GM18499 (cell line): ENCODE measurements around the gene KRTAP4-16.
"Not testable (repeated sequence)": the region's sequence is repeated elsewhere in the genome, so short reads cannot be mapped to it uniquely, and the experiment has no call there.

Experiments
- ATAC-seq: cut with Tn5 transposase; IDR thresholded peaks from one replicate; pipeline ENCODE4 v1.9.1; 2021; ENCODE audit warnings: moderate number of reproducible peaks; ENCODE audit not compliant: insufficient read depth, unreplicated experiment

Gene KRTAP4-16

DNA sequence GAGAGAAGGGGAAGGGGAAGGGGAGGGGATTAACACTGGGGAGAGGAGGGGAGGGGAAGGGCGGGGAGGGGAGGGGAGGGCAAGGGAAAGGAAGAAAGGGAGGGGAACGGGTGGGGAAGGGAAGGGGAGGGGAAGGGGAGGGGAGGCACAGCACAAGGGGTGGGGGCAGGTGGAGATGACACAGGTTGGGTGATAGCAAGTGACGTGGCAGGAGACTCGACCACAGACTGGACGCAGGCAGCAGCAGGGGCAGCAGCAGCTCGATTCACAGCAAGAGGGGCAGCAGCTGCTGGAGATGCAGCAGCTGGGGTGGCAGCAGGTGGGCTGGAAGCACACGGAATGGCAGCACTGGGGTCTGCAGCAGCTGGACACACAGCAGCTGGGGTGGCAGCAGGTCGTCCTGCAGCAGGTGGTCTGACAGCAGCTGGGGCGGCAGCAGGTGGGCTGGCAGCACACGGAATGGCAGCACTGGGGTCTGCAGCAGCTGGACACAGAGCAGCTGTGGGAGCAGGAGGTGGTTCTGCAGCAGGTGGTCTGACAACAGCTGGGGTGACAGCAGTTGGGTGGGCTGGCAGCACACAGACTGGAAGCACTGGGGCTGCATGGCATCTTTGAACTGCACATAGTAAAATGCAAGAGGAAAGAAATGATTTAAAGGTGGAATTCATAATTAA, at the start of gene KRTAP4-16:
KRTAP4-16 (minus strand) TSS at position 624 of the 674 bp plus-strand sequence; CDS start at position 624, 0 bp downstream.
- no peak for ATAC-seq

DNA sequence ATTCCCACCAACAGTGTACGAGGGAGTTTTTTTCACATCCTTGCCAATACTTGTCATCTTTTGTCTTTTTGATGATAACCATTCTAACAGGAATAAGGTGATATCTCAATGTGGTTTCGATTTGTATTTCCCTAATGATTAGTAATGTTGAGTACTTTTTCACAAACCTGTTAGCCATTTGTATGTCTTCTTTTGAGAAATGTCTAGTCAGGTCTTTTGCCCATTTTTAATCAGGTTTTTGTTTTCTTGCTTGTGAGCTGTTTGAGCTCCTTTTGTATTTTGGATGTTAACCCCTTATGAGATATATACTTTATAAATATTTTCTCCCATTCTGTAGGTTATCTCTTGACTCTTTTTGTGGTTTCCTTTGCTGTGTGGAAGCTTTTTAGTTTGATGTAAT, 49.5 kb upstream of the KRTAP4-16 start:
- no peak for ATAC-seq

DNA sequence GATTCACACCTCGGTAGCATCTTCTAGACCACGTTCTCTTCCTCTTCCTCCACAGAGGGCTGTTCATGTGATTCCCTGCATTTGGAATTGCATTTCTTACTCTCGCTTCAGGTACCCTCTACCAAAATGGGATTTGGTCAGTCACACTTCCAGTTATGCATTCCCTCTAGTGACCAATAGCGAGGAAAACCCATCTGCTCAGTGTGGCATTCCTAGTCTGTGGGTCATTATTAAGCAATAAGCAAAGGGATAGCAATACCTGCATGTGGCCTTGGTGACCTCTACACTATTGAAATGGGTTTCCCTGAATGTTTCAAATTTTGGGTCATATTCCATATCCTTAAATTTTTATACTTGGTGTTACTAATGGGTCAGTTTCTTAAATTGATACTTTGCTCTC, 48.0 kb upstream of the KRTAP4-16 start:
- ATAC-seq, result no peak

DNA sequence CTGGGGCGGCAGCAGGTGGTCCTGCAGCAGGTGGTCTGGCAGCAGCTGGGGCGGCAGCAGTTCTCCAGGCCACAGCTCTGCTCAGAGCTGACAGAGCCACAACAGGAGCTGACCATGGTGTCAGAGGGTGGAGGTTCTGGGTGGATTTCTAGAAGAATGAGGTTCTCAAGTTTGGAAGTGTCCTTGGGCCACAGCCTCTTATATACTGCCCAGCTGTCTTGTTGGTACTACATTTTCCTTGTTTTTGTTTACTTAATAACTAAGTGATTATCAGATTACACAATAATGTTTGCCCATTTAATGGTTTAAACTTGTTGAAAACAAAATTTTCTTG, 47.6 kb upstream of the KRTAP4-16 start, which contains the start of gene KRTAP4-5:
KRTAP4-5 (minus strand) TSS at position 174 of the 334 bp plus-strand sequence; CDS start at position 116, 58 bp downstream.
- ATAC-seq, result no peak

DNA sequence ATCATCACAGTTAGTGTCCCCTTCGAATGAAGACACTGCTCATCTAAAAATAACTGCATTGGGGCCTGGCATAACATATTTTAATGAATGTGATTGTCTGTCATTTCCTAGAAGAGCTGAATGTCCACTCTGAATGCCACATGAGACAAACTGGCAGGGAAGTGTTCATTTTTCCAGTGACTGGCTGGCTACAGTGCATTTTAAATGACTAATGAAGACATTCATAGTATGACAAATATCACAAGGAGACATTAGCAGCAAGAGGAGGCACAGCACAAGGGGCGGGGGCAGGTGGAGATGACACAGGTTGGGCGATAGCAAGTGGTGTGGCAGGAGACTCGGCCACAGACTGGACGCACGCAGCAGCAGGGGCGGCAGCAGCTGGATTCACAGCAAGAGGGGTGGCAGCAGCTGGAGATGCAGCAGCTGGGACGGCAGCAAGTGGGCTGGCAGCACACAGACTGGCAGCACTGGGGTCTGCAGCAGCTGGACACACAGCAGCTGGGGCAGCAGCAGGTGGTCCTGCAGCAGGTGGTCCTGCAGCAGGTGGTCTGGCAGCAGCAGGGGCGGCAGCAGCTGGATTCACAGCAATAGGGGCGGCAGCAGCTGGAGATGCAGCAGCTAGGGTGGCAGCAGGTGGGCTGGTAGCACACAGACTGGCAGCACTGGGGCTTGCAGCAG, 47.1 kb upstream of the KRTAP4-16 start:
- ATAC-seq, result not testable (repeated sequence)

DNA sequence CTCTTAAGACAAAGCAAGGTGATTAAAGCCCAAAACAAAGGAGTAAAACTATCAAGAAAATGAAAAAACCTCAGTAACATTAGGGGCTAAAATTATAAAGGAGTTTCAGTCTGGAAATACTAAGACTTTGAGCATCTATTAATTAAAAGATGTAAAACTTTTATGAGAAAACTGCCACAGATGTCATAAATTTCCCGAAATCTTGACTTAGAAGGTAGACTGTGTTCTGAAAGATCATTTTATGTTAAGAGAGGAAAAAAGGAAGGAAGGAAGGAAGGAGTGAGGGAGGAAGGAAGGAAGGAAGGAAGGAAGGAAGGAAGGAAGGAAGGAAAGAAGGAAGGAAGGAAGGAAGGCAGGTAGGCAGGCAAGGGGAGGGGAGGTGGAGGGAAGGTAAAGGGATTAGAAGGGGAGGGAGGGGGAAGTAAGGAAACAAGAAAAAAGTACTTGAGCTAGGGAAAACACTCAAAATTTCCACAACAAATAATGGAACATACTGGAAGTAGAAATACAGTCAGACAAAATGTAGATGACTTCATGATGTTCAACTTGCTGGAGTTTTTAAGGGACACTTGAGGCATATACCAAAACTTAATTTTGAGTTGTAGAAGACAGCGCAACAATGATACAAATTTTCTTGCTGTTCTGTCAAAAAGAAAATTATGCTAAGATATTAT, 45.7 kb upstream of the KRTAP4-16 start:
- ATAC-seq, result no peak

DNA sequence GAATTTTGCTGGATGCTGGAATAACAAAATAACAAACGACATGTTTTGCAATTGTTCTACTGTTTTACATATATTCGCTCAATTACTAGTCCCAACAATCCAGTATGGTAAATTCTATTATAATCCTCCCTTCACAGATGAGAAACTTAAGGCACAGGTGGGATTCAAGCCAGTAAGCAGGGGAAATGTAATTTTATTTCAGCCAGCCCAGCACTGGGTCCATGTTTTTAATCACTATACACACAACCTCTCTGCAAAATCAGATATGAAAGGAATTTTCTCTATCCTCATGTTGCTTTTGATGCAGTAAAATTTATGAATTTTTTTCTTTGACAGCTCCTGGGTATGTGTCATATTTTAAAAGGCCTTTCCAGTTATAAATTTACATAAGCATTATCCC, 43.3 kb upstream of the KRTAP4-16 start:
- ATAC-seq, result no peak

DNA sequence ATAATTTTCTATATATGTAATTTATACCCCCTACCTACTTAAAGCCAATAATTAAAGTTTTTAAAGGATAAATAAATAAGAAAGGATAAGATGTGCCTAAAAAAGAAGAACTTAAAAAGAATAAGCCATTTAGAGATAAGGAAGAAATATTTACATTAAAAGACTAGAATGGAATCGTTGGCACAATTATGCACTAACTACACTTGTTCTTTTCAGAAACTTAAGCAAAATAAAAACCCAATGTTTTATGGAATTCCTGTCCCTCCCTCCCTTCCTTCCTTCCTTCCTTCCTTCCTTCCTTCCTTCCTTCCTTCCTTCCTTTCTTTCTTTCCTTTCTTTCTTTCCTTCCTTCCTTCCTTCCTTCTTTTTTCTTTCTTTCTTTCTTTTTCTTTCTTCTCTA, 42.8 kb upstream of the KRTAP4-16 start:
- no peak for ATAC-seq

DNA sequence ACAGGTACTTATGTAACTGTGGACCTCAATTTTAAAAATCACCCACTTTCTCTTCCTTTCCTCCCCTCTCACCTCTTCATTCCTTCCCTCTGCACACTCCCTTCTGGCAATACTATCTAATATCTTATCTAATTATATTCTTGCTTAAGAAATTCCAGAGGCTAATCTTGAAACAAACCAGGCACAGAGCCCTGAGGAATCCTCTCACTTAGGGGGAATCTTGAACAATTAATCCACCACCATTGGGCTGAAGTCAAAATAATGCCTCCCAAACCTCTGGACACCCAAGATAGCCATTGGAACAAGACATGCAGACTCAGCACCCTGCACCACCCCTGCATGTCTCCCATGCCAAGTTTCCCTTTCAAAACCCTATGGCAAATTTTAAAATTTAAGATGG, 39.4 kb upstream of the KRTAP4-16 start:
- no peak for ATAC-seq

DNA sequence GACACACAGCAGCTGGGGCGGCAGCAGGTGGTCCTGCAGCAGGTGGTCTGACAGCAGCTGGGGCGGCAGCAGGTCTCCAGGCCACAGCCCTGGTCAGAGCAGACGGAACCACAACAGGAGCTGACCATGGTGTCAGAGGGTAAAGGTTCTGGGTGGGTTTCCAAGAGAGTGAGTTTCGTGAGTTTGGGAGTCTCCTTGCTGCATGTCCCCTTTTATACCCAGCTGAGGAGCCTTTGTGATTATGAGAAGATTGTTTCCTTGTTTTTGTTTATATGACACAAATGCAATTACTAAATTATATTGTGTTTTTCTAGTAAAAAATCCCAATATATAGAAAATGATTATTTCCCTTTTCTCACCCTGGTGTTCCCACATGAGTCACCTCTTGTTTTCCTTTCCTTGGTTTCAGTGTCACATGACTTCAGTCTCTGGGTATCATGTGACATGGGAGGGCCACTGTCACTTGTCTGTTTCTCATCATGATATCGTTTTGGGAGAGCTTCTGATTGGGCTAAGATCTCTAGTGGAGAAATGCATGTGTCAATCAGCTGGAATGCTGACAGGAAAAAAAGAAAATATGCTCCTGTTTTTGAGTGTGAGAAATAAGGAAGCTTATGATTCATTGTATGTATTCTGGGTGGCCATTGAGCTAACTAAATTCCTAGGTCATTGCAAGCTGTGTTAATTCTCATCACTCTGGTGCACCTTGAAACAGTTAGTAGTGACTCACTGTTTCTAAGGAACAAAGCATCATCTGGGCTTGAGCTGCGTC, 38.5 kb upstream of the KRTAP4-16 start, which contains the start of gene KRTAP4-6:
KRTAP4-6 (minus strand) TSS at position 185 of the 772 bp plus-strand sequence; CDS start at position 128, 57 bp downstream.
- no peak for ATAC-seq

DNA sequence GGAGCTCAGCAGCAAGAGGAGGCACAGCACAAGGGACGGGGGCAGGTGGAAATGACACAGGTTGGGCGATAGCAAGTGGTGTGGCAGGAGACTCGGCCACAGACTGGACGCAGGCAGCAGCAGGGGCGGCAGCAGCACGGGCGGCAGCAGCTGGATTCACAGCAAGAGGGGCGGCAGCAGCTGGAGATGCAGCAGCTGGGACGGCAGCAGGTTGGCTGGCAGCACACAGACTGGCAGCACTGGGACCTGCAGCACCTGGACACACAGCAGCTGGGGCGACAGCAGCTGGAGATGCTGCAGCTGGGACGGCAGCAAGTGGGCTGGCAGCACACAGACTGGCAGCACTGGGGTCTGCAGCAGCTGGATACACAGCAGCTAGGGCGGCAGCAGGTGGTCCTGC, 37.9 kb upstream of the KRTAP4-16 start:
- ATAC-seq, result not testable (repeated sequence)

DNA sequence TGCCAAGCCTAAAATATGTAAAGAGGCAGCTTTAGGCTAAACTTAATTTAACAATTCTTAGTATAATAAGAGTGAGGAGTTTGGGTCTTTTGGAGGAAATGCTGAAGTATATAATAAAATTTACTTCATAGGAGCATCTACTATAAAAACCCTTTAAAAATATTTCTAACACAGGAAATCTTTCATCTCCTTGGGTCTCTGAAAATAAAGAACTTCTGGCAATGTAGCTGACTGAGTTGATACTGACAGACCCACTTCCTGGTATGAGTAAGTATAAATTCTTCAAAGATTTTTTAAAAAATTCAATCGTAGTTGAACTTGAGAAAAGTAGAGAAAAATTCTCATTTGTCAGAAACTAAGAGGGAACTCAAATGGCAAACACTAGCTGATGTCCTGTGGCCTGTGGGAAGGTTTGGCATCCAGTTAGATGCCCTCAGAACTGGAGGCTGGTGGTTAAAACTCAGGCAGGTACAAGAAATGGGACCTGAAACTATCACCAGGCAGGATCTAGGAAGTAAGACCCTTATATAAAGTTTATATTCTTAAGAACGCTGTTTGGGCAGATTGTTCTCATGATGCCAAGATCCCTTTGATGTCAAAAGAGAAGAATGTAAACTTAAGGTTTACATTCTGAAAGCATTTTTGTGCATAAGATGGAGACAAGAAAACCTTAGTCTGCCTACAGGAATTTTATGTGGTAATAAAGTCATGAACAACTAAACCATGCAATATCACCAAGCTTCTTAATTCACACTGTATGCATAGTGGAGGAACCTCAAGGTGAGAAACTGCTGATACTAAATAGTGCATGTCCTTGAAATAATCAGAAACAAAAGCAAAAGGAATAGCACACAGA, 32.1 kb upstream of the KRTAP4-16 start:
- ATAC-seq, result no peak

DNA sequence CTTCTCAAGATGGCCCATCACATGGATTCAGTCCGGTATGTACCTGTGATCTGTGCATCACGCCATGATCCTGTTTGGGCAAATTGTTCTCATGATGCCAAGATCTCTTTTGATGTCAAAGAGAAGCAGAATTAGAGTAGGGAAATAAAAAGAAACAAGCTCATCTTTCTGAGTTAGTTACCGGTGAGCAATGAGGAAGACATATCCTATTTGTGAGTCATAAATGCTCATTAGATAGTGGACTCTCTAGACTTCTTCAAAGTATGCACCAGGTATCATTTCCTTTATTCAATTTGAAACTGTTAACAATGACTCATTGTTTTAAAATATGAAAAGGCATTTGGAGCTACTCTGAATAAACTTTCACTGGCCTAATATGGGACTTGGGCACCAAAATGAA, 30.0 kb upstream of the KRTAP4-16 start:
- no peak for ATAC-seq

DNA sequence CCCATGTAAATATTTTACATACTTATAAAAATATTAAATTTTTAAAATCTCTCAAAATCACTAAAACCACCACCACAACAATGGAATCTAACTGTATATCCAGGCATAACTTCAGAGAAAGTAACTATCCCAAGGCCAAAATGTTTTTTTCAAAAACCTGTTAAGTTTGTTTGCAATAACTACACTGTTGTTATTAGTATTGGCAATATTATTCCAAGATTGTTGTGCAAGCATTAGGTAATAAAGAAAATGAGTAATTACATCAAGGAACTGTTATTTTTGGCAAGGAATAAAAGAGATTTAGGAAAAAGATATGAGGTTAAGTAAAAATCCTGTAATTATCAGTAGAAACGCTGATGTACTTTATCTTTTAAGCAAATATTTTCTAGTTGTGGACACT, 25.4 kb upstream of the KRTAP4-16 start:
- ATAC-seq, result no peak

DNA sequence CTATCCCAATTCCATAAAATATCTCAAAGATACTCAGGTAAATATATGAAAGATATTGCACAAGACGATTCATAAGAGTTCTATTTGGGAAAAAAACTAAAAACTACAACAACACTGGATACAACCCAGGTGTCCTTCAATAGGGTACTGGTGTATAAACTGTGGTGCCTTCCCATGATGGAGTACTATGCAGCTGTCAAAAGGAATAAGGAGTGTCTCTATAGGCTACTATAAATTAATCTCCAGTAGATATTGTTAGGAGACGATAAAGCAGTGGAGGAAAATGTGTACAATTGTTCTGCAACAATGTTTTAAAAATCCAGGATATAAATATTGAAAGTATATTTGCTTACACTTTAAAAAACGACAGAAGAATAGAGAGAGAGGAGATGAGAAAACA, 24.4 kb upstream of the KRTAP4-16 start:
- ATAC-seq, result no peak

DNA sequence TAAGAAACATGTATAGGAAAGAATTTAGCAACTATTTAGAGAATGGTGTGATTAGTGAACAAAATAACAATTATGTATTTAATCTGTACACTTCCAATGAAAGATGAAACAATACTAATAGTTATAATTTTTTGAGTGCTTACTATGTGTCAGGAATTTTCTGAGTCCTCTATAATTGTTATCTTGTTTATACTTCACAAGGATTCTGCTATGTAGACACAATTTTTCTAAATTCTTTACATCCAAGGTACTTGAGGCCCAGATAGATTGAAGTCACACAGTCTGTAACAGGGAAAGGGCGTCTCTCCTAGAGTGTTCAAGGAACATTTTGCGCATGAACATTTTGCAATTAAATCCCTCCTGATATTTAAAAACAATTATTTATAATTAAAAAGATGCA, 23.1 kb upstream of the KRTAP4-16 start:
- no peak for ATAC-seq

DNA sequence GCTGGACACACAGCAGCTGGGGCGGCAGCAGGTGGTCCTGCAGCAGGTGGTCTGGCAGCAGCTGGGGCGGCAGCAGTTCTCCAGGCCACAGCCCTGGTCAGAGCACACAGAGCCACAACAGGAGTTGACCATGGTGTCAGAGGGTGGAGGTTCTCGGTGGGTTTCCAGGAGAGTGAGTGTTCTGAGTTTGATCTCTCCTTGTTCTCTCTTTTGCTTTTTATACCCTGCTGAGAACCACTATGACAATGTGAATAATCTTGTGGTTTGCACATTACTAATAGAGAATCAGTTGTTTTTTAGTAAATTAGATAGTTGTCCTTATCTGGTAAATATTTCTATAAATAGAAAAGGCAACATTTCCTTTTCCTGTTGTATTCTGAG, 22.0 kb upstream of the KRTAP4-16 start, which contains the start of gene KRTAP4-12:
KRTAP4-12 (minus strand) TSS at position 192 of the 381 bp plus-strand sequence; CDS start at position 132, 60 bp downstream.
- not testable (repeated sequence) for ATAC-seq

DNA sequence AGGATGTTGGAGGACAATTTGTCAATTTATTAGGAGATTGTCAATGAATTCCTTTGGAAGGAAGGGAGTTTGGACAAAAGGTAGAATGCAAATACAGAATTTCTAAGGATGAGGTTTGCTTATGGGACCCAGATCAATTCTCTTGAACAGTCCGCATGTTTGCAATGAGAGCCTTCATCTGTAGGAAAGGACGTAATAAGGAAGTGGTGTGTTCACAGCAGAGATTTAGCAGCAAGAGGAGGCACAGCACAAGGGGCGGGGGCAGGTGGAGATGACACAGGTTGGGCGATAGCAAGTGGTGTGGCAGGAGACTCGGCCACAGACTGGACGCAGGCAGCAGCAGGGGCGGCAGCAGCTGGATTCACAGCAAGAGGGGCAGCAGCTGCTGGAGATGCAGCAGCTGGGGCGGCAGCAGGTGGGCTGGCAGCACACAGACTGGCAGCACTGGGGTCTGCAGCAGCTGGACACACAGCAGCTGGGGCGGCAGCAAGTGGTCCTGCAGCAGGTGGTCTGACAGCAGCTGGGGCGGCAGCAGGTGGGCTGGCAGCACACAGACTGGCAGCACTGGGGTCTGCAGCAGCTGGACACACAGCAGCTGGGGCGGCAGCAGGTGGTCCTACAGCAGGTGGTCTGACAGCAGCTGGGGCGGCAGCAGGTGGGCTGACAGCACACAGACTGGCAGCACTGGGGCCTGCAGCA, 21.4 kb upstream of the KRTAP4-16 start:
- not testable (repeated sequence) for ATAC-seq

DNA sequence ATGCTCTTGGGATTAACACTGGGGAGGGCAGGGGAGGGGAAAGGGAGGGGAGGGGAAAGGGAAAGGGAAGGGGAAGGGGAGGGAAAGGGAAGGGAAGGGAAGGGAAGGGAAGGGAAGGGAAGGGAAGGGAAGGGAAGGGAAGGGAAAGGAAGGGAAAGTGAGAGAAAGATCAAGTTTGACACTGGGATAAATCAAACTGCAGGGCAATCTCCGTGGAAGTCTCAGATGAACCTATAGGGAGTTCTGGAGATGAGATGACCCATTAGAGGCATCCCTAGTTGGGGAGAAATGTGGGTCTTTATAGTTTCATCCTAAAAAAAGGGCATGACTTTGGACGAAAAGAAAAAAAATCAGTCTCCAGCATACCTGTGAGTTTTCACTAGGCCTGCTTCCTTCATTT, 19.7 kb upstream of the KRTAP4-16 start:
- no peak for ATAC-seq
